OCI-LY3 (cell line): ENCODE measurements around the gene PELI2.

Experiments used
- H2AFZ ChIP-seq: fragments of 200-600, 300-600 bp; shearing (Covaris generic); 2 replicates; pipeline ENCODE4 v1.6.0; 2014; ENCODE audit warnings: antibody characterized with exemption, low read depth, low read length
- H3K27ac ChIP-seq: fragments of 200-600, 300-600 bp; sonication (generic); 2 replicates; pipeline ENCODE4 v1.5.1; 2014; ENCODE audit warnings: mild to moderate bottlenecking, low read length, moderate library complexity, mixed read lengths
- H3K27me3 ChIP-seq: fragments of 200-600, 300-600 bp; sonication (generic); 2 replicates; pipeline ENCODE4 v1.6.1; 2014; ENCODE audit warnings: low read depth, low read length, mixed read lengths
- H3K36me3 ChIP-seq: fragments of 200-600, 300-600 bp; sonication (generic); replicated peaks from 2 replicates; pipeline ENCODE3; 2014; ENCODE audit warnings: low read depth, low read length, mixed read lengths
- H3K4me1 ChIP-seq: fragments of 300-600, 200-600 bp; sonication (generic); 2 replicates; pipeline ENCODE4 v1.6.1; 2014; ENCODE audit warnings: low read length, mixed read lengths
- H3K4me2 ChIP-seq: fragments of 200-600, 300-600 bp; sonication (generic); 2 replicates; pipeline ENCODE4 v1.6.1; 2014; ENCODE audit warnings: low read length, mixed read lengths
- H3K4me3 ChIP-seq: fragments of 300-600, 200-600 bp; sonication (generic); 2 replicates; pipeline ENCODE4 v1.5.1; 2014; ENCODE audit warnings: antibody characterized with exemption, mild to moderate bottlenecking, low read length, moderate library complexity
- H3K79me2 ChIP-seq: fragments of 300-600, 200-600 bp; shearing (Covaris generic); 2 replicates; pipeline ENCODE4 v1.6.1; 2014; ENCODE audit warnings: mild to moderate bottlenecking, low read length, mixed read lengths
- H3K9ac ChIP-seq: fragments of 300-600, 200-600 bp; shearing (Covaris generic); 2 replicates; pipeline ENCODE4 v1.6.0; 2014; ENCODE audit warnings: mild to moderate bottlenecking, low read length, moderate library complexity
- H3K9me3 ChIP-seq: fragments of 200-600, 300-600 bp; shearing (Covaris generic); 2 replicates; pipeline ENCODE4 v1.6.1; 2014; ENCODE audit warnings: low read length, mixed read lengths; ENCODE audit not compliant: insufficient read depth
- H4K20me1 ChIP-seq: fragments of 200-600, 300-600 bp; sonication (generic); 2 replicates; pipeline ENCODE4 v1.6.1; 2016; ENCODE audit warnings: low read length, mixed read lengths; ENCODE audit not compliant: insufficient read depth
- EZH2phosphoT487 ChIP-seq: fragments of 200-600 bp; shearing (Covaris generic); IDR thresholded peaks from 2 replicates; pipeline ENCODE4 v1.6.1; 2018; ENCODE audit warnings: antibody characterized with exemption, mixed run types, low read depth
- TF ChIP-seq, protein P1 (sequence below): fragments of 200-600, 300-600 bp; sonication (generic); IDR thresholded peaks from 2 replicates; pipeline ENCODE4 v1.5.1; 2014; ENCODE audit warnings: antibody characterized with exemption, low read length, low read depth

The PELI2 gene

DNA sequence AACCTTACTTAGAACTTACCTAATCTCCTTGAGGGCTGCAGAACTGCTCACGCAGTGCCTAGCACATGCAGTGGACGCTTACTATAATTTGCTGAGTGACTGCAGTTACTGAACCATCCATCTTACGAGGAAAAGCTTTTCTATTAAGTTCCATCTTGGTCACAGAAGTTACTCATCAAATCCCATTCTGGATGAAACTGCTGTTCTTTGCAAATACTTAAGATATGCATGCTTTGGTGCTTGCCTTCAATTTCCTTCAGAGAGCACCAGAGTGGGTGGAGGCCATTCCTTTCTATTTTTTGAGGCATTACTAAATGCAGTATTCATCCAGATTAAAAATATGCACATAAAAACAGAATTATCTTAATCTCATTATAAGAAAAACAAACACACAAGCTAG is 17.7 kb upstream of the PELI2 start:
- H3K4me1 ChIP-seq = no peaks in the 10 kb centered on the region
- H3K36me3 ChIP-seq = no peaks in the 10 kb centered on the region
- no peaks in the 10 kb centered on the region for H4K20me1 ChIP-seq
- H3K4me2 ChIP-seq = no peak overlapping the region
- TF ChIP-seq, protein P1, sequence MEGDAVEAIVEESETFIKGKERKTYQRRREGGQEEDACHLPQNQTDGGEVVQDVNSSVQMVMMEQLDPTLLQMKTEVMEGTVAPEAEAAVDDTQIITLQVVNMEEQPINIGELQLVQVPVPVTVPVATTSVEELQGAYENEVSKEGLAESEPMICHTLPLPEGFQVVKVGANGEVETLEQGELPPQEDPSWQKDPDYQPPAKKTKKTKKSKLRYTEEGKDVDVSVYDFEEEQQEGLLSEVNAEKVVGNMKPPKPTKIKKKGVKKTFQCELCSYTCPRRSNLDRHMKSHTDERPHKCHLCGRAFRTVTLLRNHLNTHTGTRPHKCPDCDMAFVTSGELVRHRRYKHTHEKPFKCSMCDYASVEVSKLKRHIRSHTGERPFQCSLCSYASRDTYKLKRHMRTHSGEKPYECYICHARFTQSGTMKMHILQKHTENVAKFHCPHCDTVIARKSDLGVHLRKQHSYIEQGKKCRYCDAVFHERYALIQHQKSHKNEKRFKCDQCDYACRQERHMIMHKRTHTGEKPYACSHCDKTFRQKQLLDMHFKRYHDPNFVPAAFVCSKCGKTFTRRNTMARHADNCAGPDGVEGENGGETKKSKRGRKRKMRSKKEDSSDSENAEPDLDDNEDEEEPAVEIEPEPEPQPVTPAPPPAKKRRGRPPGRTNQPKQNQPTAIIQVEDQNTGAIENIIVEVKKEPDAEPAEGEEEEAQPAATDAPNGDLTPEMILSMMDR = no peak
- H3K27ac ChIP-seq = no peak overlapping the region
- H3K27me3 ChIP-seq = peaks cover 48% of the 10 kb centered on the region
- no peak overlapping the region for H2AFZ ChIP-seq
- H3K9ac ChIP-seq = no peak overlapping the region
- H3K79me2 ChIP-seq = no peaks in the 10 kb centered on the region
- H3K9me3 ChIP-seq = no peaks in the 10 kb centered on the region
- H3K4me3 ChIP-seq = no peak overlapping the region

DNA sequence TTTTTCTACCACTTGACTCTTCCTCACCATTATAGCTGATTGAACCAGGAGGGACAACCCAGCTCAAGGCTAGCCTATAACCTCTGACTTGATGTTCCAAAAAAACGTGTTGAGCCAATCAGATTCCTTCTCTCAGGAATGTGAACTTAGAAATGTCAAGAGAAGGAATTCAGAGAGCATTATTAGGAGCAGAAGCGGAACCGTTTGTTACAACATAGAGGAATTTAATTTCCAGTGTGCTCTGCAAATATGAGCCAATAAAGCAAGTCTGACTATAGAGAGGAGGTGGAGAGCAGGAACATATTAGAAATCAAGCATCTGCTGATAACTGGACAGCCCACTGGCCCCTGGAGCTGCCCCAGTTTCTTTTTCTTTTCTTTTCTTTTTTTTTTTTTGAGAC is 15.3 kb upstream of the PELI2 start:
- Histone ChIP-seq H4K20me1 (no peaks in the 10 kb centered on the region), H3K9me3 (no peaks in the 10 kb centered on the region), H3K9ac (no peak overlapping the region), H3K4me2 (no peak overlapping the region), H2AFZ (no peak overlapping the region), H3K27me3 (peaks cover 30% of the 10 kb centered on the region), H3K36me3 (no peaks in the 10 kb centered on the region), H3K4me1 (no peaks in the 10 kb centered on the region), H3K79me2 (no peaks in the 10 kb centered on the region), H3K27ac (no peak overlapping the region), H3K4me3 (no peak overlapping the region)
- no peak for TF ChIP-seq EZH2phosphoT487
- TF ChIP-seq, protein P1 = no peak

DNA sequence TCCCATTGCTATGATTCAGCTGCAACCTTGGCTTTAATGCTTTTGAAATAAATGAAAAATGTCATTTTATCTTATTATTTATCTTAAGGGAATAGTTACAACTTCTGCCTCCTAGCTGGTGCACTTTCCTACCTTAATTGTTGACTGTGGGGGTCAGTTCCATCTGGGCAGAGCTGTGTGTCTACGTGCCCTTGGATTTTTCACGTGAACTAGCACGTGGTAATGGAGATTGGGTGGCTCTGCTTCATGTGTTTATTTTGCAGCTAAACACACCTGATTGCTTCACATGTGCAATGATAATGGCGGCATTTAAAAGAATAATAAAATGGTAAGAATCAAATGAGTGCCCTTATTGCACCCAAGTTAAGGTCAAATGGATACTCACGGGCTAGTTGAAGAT is 10.6 kb upstream of the PELI2 start:
- no peak overlapping the region for H2AFZ ChIP-seq

GRCh38 chr14:56108057-56108456 is 10.2 kb upstream of the PELI2 start:
- TF ChIP-seq, protein P1 = no peak
- no peak for TF ChIP-seq EZH2phosphoT487
- H3K4me1 ChIP-seq = peaks cover 8% of the 10 kb centered on the region
- H3K4me2 ChIP-seq = no peak overlapping the region
- no peaks in the 10 kb centered on the region for H3K79me2 ChIP-seq
- no peak overlapping the region for H3K4me3 ChIP-seq
- no peaks in the 10 kb centered on the region for H3K9me3 ChIP-seq
- H3K36me3 ChIP-seq = no peaks in the 10 kb centered on the region
- no peak overlapping the region for H3K27ac ChIP-seq
- no peaks in the 10 kb centered on the region for H4K20me1 ChIP-seq
- H3K27me3 ChIP-seq = peaks cover 11% of the 10 kb centered on the region; the same call in 1 of the 2 replicates
- no peak overlapping the region for H2AFZ ChIP-seq
- no peak overlapping the region for H3K9ac ChIP-seq

More for the DNA sequence above, 10.6 kb upstream of the PELI2 start:
- Histone ChIP-seq H3K4me3 (no peak overlapping the region), H3K9ac (no peak overlapping the region), H4K20me1 (no peaks in the 10 kb centered on the region), H3K9me3 (no peaks in the 10 kb centered on the region), H3K27me3 (peaks cover 7% of the 10 kb centered on the region; the same call in 1 of the 2 replicates), H3K27ac (no peak overlapping the region), H3K4me2 (no peak overlapping the region), H3K4me1 (peaks cover 4% of the 10 kb centered on the region), H3K36me3 (no peaks in the 10 kb centered on the region), H3K79me2 (no peaks in the 10 kb centered on the region)
- no peak for TF ChIP-seq EZH2phosphoT487
- TF ChIP-seq, protein P1 = no peak
